ENCODE results near the gene TBC1D23.

- TF ChIP-seq FOXA3 (CRISPR knock-in tag; conservative IDR thresholded peaks at IDR 0.05 in 1 of 2, IDR thresholded peaks at IDR 0.05 in 1 of 2) (no peak), REST (IDR thresholded peaks at IDR 0.05; ENCODE audit: borderline replicate concordance) (no peak), REST (CRISPR knock-in tag; IDR thresholded peaks at IDR 0.05; ENCODE audit: low read depth) (no peak)
- TF ChIP-seq, protein P1, sequence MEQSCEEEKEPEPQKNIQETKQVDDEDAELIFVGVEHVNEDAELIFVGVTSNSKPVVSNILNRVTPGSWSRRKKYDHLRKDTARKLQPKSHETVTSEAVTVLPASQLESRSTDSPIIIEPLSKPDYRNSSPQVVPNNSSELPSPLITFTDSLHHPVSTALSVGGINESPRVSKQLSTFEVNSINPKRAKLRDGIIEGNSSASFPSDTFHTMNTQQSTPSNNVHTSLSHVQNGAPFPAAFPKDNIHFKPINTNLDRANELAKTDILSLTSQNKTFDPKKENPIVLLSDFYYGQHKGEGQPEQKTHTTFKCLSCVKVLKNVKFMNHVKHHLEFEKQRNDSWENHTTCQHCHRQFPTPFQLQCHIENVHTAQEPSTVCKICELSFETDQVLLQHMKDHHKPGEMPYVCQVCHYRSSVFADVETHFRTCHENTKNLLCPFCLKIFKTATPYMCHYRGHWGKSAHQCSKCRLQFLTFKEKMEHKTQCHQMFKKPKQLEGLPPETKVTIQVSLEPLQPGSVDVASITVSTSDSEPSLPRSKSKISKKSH (CRISPR knock-in tag; IDR thresholded peaks at IDR 0.05): no peak
- TF ChIP-seq, protein P2, sequence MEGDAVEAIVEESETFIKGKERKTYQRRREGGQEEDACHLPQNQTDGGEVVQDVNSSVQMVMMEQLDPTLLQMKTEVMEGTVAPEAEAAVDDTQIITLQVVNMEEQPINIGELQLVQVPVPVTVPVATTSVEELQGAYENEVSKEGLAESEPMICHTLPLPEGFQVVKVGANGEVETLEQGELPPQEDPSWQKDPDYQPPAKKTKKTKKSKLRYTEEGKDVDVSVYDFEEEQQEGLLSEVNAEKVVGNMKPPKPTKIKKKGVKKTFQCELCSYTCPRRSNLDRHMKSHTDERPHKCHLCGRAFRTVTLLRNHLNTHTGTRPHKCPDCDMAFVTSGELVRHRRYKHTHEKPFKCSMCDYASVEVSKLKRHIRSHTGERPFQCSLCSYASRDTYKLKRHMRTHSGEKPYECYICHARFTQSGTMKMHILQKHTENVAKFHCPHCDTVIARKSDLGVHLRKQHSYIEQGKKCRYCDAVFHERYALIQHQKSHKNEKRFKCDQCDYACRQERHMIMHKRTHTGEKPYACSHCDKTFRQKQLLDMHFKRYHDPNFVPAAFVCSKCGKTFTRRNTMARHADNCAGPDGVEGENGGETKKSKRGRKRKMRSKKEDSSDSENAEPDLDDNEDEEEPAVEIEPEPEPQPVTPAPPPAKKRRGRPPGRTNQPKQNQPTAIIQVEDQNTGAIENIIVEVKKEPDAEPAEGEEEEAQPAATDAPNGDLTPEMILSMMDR (IDR thresholded peaks at IDR 0.05 in 2 of 3, conservative IDR thresholded peaks at IDR 0.05 in 1 of 3; ENCODE audit: insufficient read depth in 2 of 3, low read depth in 1 of 3, low read length in 3 of 3): no peak
Observed at GRCh38 chr3:100266531-100266930, 5.7 kb downstream of the TBC1D23 start.

All from K562 (cell line).